Dermis blood vessel endothelial cell (primary cell): ENCODE results near the gene TWIST2. TPM values are rescaled to one million over a fixed set of nuclear protein-coding genes. Genes with fewer than 3 reads are reported as not detected.
A peak's percentile ranks its signal among the peaks of the same experiment; 100 is the strongest.

Source experiments
- DNase-seq: peaks from one replicate; pipeline ENCODE4 v3.0.0; 2010
- total RNA-seq: library from RNA; depleted of rRNA; stranded (reverse); fragments of >200 nt; gene quantifications from 2 replicates; pipeline ENCODE4 v1.2.3, GENCODE V29; 2014

Gene TWIST2
- total RNA-seq, 1 donor from 2014 or later: not detected

DNA sequence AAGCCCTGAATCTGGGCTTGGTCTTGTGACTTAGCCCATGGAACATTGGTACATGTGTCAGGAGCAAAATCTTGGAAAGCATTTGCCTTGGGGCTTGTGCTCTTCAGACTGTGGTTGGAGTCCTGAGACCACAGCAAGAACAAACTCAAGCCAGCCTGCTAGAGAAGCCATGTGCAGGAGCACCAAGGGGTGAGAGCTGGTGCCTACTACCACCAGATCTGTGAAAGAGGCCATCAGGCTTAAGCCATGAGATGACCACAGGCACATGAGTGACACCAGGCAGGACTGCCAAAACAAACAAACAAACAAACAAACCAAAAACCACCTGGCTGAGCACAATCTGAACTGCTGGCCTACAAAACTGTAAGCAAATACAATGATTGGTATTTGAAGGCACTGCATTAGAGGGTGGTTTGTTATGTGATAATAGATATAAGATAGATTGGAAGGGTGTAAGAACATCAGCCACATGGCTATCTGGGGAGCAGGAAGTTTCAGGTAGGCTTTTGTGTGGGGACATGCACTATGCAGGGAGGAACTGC lies 9.0 kb upstream of the TWIST2 start:
- DNase-seq: no peak

DNA sequence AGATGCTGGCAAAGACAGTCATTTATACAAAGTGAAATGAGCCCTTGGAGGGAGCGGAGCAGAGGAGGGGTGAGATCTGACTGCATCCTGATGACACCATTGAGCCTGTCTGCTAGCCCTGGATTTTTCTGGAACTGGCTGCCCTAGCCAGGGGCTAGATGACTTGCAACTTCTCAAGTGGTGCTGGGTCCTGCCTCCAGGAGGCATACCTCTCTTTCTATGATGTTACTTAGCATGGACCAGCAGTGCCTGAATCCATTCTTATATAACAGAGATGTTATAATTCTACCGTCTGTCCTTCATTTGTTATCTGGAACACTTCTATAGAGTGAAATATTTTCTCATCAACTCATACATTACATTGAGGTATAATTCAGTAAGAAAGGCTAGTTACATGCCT lies 8.5 kb upstream of the TWIST2 start:
- DNase-seq: peak; percentile 25

DNA sequence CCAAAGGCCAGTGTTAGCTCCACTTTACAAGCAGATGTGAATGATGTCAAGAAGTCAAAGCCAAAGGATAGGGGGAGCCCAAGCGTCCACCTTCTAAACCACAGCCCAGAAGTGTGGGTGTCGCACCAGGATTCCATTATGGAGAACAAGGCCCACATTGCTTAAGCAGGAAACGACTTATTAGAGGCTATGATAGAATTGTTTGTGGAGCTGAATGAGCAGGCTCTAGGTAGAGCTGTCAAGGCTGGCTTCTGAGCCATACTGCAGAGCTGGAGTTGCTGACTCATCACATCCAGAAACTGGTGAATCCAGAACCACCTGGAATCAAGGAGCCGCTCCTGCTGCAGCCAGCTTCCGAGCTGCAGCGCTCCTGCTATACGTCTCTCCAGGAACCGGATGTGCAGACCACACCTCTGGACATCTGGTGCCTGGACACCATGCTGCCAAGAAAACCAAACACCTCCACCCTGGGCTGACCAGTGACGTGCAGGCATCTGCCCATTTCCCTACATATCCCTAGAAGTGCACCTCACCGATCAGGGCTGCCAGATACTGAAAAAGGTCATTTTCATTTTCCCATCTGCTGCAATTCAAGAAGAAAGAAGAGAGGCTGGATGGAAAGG lies 6.2 kb upstream of the TWIST2 start:
- DNase-seq: no peak

DNA sequence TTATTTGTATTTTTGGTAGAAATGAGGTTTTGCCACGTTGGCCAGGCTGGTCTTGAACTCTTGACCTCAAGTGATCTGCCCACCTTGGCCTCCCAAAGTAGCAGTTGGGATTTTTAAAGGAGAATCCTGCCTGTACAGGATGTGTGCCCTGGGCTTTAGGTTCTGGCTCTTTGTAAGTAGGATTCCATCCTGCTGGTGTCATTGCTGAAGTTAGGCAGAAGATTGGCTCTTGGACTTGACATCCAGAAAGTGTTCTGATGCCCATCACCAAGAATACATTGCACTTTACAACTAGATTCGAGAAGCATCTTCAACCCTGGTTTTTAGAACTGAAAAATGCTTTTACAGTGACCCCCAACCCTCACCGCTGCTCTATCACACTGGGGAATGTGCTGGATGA lies 4.4 kb upstream of the TWIST2 start:
- no peak for DNase-seq

DNA sequence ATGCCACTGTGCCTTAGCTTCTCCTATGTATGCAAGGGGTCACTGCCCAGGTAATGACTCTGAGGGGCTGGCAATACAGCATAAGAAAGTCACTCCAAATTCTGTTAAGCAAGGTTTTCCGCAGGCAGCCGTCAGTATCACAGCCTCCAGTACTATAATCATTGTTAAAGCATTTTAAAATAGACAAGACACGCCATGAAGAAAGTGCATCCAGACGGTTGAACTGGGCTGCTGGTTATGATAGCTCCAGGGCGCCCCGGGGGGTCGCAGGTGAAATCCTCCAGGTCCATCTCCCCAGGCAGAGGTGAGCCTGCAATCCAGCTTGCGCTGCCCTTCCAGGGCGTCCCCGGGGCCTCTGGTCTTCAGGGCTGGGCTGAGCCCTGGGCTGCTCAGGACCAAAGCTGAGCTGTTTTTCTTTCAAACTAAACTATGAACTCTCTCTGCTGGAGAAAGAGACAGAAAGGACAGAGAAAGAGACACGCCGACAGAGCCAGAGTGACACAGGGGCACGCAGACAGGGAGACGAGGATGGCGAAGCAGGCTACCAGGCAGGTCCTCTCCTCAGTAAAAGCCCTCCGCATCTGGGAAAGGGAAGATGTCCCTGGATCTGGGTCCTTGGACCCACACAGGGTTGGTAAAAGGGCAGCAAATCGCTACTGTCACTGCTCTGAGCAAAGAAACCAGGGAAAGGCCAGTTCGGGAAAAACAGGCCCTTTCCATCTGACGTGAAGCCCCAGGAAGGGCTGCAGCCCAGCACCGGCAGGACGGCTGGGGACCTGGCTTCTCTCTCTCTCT lies 2.1 kb upstream of the TWIST2 start:
- no peak for DNase-seq

DNA sequence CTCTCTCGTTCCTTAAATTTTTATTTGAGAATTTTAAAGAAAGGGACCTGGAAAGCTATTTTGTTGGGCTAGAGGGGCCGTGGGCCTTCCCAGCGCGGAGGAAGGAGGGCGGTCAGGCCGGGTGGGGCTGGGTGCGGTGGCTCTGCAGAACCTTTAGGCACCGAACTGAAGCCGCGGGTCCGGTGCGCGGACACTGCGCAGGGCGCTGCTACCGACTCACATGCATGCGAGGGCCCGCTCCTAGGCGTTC lies 1.6 kb upstream of the TWIST2 start:
- no peak for DNase-seq

DNA sequence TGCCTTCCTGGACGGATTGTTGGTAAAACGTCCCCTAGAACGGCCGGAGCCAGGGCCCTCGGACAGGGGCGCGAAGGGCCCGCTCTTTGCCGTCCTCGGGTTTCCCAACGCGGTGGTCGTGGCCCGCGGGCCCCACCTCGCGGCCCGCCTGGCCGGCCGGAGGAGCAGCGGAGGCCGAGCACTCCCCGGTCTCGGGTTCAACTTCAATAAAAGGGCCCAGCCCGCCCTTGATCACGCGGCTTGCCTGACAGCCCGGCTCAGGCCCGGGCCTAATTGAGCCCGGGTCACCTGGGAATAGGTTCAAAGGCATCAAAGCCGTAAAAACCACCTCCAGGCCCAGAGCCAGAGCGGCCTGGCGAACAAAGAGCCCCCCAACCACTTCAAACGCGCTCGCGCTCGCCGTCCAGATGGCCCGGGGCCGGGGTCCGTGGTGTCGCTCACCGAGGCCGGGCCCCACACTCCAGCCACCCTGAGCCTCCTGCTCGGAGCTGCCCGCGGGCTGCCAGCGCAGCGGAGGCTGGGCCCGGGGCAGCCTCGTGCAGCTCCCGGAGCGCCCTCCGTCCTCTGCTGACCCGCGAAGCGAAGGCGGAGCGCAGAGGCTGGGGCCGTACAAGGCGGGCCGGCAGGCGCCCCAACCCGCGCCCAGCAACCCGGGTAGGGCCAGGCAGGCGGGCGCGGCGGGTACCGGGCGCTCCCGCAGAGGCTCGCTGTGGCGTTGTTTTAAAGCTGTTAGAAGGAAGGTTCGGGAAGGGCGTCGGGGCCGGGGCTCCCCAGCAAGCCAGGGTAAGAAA lies 1.1 kb upstream of the TWIST2 start:
- peak; percentile 15 for DNase-seq

DNA sequence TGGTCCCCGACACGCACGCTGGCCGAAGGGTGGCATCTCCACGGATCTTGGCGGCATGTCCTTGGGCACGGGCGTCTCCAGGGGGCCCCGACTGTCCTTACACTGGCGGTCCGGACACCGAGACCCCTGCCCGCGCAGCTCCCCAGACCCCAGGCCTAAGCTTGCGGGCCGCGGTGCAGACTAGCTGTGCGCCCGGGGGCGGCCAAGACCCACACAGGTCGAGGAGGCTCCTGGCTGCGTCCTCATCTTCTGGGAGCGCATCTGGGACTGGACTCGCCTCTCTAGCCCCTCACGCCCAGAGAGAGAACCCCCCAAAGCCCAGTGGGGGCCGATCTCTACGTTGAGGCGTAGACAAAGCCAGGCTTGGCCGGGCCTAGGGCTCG lies 475 bp upstream of the TWIST2 start:
- peak; percentile 11 for DNase-seq

DNA sequence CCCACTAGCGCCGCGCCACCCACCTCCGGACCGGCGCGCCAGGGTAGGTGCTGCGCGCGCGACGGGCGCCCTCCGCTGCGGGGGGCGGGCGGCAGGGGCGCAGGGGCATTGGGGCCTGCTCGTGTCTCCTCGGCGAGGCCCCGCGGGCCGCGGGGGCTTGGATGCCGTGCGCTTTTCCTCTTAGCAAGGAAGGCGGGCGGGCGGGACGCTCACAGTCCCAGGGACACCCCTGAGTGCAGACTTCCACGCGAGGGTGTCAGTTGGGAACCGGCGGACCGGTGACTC lies 748 bp downstream of the TWIST2 start:
- DNase-seq: no peak

DNA sequence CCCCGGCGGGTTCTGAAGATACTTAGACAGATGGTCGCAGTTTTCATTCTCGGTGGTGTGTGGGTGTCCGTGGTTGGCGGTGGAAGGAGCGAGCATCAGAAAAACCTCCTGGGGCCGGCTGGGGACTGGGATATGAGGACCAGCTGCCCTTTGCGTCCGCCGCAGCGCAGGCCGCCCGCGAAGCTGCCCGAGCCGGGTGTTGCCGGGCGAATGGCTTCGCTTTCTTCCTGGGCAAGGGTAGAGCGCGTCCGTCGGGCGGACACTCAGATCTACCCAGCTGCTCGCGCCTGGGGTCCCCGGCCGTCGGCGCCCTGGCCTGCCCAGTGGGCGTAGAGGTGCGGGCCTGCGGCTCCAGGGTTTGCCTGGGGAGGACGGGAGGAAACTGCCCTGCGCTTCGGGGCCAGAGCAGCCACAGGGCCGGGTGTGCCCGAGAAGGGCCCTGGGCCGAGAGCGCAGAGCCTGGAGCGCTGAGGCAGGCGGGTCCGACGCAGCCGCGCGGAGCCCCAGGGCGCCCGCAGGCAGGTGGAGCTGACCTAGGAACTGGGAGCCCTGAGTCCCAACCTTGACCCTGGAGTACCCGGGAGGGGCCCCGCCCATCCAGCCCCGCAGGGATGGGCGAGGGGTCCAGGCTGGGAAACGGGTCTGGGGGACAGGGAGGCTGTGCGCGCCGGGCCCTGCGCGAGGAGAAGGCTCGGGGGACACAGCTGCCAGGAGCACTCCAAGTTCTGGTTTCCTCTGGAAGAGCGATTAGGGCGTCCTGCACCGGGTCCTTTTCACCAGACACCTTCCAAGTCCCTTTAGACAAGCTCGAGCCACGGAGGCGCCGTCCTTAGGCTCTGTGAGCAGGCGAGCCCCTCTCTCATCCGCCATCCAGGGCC lies 1.3 kb downstream of the TWIST2 start:
- DNase-seq: no peak

DNA sequence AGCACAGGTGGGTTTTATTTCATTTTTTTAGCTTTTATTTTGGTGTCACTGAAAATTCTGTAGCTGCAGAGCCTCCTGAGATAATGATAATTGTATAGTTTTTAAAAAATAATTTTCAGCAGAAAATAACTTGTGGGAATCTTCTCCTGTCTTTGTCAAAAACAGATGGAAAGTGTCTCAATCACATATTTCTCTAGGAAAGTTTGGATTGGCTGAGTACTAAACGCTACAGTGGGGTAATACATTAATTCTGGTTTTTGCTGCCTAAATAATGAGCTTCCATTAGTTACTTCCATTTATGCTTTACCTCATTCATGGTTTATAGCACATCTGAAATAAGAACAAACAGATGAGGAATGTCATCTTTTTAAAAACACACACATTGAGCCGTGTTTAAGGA lies 2.2 kb downstream of the TWIST2 start:
- DNase-seq: no peak

DNA sequence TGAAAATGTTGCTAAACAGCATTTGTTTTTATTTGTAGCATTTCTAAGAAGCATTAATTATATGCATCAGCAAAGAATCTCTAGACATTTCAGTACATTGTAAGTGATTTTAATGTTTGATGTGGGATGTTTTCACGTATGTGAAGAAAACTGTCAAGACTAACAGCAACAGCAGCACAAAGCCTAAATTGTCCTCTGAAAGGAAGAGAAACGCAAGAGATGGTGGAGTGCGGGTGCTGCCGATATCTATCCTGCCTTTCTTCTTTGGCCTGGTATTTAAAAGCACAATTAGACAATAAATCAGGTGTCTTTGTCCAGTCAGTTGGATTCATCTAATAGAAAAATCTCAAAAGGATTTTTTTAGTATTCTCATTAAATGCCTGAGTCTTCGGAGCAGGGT lies 3.1 kb downstream of the TWIST2 start:
- no peak for DNase-seq

DNA sequence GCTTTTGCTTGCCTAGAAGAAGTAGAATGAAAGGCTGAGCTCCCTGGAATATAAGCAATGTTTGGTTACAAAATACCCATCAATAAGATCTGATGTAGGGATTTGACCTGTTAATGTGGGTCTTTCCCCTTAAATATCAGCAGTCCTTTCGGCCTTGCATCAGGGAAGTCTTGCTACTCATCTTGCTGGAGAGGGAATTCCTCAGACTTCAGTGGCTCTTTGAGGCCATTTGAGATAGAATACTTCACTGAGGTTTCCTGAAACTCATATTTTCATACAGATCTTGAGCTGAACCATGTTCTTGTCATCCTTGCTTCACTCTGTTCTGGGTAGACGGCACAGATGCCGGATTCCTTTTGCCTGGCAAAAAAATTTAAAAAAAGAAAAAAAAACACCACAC lies 3.9 kb downstream of the TWIST2 start:
- no peak for DNase-seq

DNA sequence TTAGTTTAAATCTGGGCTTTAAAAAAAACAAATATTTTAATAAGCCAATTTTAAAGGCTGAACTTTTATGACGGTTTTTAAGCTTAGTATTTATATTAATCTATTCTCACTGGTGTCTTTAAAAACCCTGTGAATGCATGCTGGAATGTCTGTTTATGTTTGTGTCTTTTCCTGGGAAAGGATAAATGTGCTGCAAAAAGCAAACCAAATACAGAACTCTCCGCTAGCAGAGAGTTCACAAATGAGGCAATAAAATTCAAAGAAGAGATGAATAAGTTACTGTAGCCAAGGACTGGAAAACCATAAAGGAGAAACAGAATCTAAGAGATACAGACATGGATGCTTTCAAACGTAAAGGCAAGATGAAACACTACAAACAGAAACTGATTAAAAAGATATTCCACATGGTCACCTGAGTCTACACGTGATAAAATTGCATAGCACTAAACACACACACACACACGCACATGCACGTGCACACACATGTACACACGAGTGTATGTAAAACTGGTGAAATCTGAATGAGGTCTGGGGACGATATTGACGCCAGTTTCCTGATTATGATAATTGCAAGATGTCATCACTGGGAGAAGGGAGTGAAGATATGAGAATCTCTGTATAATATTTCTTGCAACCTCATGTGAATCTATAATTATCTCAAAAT lies 4.5 kb downstream of the TWIST2 start:
- DNase-seq: no peak

DNA sequence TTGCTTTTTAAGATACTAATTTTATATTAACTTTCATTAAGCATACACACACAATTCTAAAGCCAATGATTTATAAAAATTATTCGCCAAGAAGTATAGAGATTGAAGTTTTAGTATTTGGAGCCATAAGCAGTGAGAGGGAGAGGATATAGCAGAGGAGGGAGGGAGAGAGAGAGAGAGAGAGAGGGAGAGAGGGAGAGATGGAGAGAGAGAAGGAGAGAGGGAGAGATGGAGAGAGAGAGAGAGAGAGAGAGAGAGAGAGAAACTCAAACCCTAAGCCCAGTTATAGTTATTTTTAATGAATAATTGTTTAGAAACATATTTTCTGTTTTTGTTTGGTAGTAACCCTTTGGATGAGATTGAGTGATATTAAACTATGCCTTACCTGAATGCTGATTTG lies 5.3 kb downstream of the TWIST2 start:
- DNase-seq: no peak

DNA sequence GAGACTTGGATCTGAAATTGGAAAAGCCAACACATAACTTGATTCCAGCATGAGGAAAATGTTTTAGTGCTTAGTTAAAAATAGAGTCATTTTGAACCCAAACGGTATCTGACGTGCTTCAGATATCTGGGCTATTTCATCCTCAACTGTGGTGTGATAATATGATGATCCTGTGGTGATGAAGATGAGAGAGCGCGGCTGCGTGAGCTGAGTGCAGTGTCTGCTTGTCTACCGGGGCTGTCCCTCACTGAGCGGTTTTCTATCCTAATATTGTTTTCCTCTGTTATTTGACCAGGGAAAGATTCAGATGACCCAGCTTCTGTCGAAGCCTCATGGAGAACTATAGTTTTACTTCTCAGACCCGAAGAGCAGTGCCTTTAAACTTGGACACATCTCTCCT lies 5.8 kb downstream of the TWIST2 start:
- DNase-seq: no peak

DNA sequence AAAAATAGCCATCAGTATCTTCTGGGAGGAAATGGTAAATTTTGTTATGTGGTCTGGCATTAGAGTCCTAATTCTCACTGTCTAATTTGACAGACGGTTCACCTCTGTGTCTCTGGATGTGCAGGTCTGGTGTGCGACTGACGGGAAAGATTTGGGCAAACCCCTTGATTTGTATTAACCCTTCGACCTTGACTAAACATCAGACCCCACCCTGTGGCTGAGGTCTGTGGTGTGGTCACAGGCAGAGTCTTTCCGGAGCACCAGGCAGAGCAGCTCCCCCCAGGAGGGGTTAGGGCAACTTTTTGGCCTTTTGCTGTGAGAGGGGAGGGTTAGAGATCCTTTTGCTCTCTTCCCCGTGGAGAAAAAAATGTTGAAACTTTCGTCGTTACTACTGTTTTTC lies 6.4 kb downstream of the TWIST2 start:
- no peak for DNase-seq

DNA sequence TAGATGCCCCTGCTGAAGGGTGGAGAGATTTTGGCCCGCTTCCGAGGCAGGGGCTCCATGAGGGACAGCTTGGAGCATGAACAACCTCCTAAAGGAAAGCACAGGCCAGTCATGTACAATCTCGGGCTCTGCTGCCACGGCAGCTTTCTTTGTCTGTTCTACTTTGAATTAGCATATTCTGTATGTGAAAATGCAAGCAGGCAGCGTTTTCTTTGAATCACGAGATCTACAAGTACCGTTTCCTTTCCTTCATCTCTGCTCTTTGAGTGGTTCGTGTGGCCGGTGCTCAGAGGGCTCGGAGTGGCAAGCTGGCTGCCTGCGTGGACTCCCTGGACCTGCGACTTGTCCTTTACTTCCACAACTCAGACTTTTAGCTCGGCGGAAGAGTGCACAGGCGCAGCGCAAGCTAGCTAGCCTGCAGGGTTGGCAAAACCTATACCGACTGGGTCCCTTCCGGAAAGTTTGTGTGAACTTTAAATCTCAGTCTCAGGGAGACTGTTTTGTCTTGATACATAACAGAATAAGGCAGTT lies 6.9 kb downstream of the TWIST2 start:
- DNase-seq: no peak

DNA sequence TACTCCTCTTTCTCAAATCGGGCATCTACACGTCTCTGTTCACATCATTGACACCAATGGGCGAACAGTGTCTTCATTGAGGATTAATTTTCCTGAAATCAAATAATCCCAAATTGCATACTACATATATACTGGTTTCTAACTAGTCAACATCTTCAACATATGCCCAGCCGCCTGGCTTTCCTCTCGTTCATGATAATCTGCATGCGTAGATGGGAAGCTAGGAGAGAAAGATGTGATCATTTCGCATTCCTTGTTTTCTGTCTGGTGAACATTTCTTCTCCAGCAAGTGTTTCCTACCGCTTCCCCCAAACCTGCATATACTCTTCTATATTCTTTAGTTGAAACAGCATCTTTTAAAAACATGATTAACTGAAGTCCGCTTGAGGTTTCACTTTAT lies 7.4 kb downstream of the TWIST2 start:
- no peak for DNase-seq

DNA sequence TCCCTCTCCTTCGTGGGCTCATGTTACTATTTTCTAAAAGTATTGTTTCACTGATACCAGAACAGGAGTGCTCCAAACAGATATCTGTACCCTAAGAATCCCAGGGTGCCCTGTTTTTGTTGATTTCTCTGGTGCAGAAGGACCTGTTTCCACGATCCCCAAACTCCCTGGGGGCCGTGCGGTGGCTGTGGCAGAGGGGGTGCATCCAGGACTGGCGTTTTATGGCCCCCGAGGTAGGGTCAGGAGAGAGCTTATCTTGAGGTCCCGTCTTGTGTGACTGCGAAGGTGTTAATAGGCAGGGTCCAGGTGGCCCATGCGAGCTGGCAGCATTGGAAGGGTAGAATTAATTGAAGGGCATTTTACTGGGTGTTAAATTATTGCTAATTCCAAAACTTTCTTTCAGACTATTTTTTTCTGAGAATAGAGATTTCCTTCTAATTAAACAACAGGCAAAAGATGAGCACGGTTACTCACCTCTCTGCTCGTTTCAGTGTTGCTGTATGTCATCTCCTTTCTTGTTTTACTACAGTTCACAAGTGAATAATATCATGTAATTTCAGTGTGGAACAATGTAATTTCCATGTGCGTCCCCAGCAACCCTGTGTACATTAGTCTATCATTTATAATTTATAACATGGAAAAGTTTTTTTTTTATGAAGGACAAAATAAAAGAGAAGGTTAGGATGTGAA lies 8.2 kb downstream of the TWIST2 start:
- DNase-seq: no peak

DNA sequence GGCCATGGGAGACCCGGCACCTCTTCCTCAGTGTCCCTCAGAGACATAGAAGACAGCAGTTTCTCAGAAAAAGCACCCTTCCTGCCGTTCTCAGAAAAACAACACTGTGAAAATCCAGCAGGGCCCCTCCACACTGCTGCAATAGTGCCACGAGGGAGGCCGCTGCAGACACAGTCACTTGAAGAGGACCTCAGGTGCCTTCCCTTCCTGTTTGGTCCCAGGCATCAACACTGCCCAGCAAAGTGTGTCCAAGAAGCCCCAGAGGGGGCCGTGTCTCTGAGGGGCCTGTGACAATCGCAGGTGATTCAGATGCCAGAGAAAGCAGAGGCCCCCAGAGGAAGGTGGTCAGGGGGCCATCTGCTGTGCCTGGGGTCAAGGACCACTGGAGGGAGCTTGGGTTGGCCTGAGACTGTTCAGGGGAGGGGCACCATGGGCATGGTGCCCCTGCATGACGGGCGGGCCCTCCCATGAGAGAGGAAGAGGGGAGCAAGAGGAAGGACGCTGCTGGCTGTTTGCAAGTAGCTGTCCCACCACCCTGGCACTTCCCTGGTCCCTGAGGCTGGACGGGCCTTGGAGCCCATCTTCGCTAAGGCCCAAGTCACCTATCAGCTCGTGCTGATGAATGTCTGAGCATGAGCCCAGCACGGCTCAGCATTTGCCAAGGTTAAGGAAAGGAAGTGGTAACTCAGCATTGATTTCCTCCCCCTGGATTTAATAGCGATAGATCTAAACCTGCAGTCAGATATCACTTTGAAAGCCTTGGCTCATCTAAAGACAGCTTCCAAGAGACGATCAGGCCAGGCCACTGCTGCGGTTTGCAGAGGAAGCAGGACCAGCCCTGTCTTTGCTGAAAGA lies 9.1 kb downstream of the TWIST2 start:
- DNase-seq: no peak
